Upper lobe of left lung (tissue), 4 donors: Measurements from ENCODE around the gene ZER1.

Source experiments
- POLR2A ChIP-seq, 4 donors: fragments of 450-650 bp; IDR thresholded peaks; one replicate each; pipeline ENCODE4 v1.5.1; 2016 to 2017; ENCODE audit warnings: antibody characterized with exemption in 4 of 4, mild to moderate bottlenecking in 2 of 4
- POLR2AphosphoS5 ChIP-seq, 2 donors: sonication (generic); formaldehyde crosslinking; IDR thresholded peaks; one replicate each; pipeline ENCODE4 v1.5.1; 2017; ENCODE audit warnings: antibody characterized with exemption in 2 of 2
- TF ChIP-seq, protein P1 (sequence below), 6 experiments: fragments of 450-650 bp in 4 of 6; fragments of 200-600 bp in 2 of 6; sonication (generic) in 2 of 6; IDR thresholded peaks; one replicate each; pipeline ENCODE4 v1.5.1; 2016 to 2019; ENCODE audit warnings: antibody characterized with exemption in 6 of 6

GRCh38 chr9:128694344-128694743 lies 77.4 kb downstream of the ZER1 start:
- TF ChIP-seq, protein P1, sequence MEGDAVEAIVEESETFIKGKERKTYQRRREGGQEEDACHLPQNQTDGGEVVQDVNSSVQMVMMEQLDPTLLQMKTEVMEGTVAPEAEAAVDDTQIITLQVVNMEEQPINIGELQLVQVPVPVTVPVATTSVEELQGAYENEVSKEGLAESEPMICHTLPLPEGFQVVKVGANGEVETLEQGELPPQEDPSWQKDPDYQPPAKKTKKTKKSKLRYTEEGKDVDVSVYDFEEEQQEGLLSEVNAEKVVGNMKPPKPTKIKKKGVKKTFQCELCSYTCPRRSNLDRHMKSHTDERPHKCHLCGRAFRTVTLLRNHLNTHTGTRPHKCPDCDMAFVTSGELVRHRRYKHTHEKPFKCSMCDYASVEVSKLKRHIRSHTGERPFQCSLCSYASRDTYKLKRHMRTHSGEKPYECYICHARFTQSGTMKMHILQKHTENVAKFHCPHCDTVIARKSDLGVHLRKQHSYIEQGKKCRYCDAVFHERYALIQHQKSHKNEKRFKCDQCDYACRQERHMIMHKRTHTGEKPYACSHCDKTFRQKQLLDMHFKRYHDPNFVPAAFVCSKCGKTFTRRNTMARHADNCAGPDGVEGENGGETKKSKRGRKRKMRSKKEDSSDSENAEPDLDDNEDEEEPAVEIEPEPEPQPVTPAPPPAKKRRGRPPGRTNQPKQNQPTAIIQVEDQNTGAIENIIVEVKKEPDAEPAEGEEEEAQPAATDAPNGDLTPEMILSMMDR (IDR thresholded peaks at IDR 0.05), result no peak
- TF ChIP-seq POLR2A (IDR thresholded peaks at IDR 0.05) (no peak), POLR2AphosphoS5 (IDR thresholded peaks at IDR 0.05) (no peak)
